Vagina (tissue), 2 donors: Measurements from ENCODE around the gene ADGRL1. TPM values are rescaled to one million over a fixed set of nuclear protein-coding genes. Genes with fewer than 3 reads are reported as not detected.
A peak's percentile ranks its signal among the peaks of the same experiment; 100 is the strongest.

Experiments used
- DNase-seq, 2 donors: peaks; one replicate each; pipeline ENCODE4 v3.0.0-alpha.2; 2017; ENCODE audit errors: extremely low spot score in 2 of 2
- H3K27ac ChIP-seq: fragments of 200-600 bp; sonication (generic); one replicate; pipeline ENCODE4 v1.5.1; 2019
- H3K27me3 ChIP-seq: fragments of 200-600 bp; sonication (generic); one replicate; pipeline ENCODE4 v1.5.1; 2019
- H3K36me3 ChIP-seq, 2 donors: fragments of 200-600 bp; sonication (generic); one replicate each; pipeline ENCODE4 v1.5.1; 2017 to 2019
- H3K4me1 ChIP-seq: fragments of 200-600 bp; sonication (generic); one replicate; pipeline ENCODE4 v1.5.1; 2019
- H3K4me3 ChIP-seq, 2 donors: fragments of 200-600 bp; sonication (generic); 1 replicate in 1 of 2; 2 replicates in 1 of 2; pipeline ENCODE4 v1.5.1; 2016 to 2019
- H3K9me3 ChIP-seq: fragments of 200-600 bp; sonication (generic); one replicate; pipeline ENCODE4 v1.5.1; 2019
- CTCF ChIP-seq, 3 experiments: fragments of 450-650 bp in 2 of 3; fragments of 200-600 bp in 1 of 3; sonication (generic) in 1 of 3; IDR thresholded peaks; one replicate each; pipeline ENCODE4 v1.5.1; 2017 to 2019; ENCODE audit warnings: antibody characterized with exemption in 3 of 3, mild to moderate bottlenecking in 2 of 3, moderate library complexity in 2 of 3
- POLR2A ChIP-seq, 2 donors: fragments of 450-650 bp; IDR thresholded peaks; one replicate each; pipeline ENCODE4 v1.6.1; 2017; ENCODE audit warnings: antibody characterized with exemption in 2 of 2, mild to moderate bottlenecking in 2 of 2, moderate library complexity in 2 of 2
- POLR2AphosphoS5 ChIP-seq, 2 donors: sonication (generic); formaldehyde crosslinking; IDR thresholded peaks; one replicate each; pipeline ENCODE4 v1.9.0; 2017; ENCODE audit warnings: antibody characterized with exemption in 2 of 2, mild to moderate bottlenecking in 2 of 2, low read depth in 1 of 2; ENCODE audit not compliant: insufficient read depth in 1 of 2
- intact Hi-C: fragments of 100-400 bp; cut with DNase I; formaldehyde crosslinking; loops from one replicate; pipeline ENCODE4 v1.15.1; 2023
- total RNA-seq: library from RNA; depleted of rRNA; stranded (reverse); fragments of >200 nt; gene quantifications from one replicate; pipeline ENCODE4 v1.2.3, GENCODE V29; 2016

The ADGRL1 gene
- total RNA-seq, 1 donor from 2014 or later = 23.3 TPM

- Histone ChIP-seq H3K4me1 (peaks cover 23% of the 10 kb centered on the region), H3K36me3 (peaks cover 0 to 29% of the 10 kb centered on the region in 2 donors), H3K27me3 (no peaks in the 10 kb centered on the region), H3K4me3 (no peak overlapping the region), H3K27ac (peak overlapping the region; percentile 51), H3K9me3 (no peaks in the 10 kb centered on the region)
- intact Hi-C loops = no loop called here
- TF ChIP-seq POLR2AphosphoS5 (IDR thresholded peaks at IDR 0.05; ENCODE audit: insufficient read depth in 1 of 2, low read depth in 1 of 2) = no peak
- TF ChIP-seq POLR2A (IDR thresholded peaks at IDR 0.05) = no peak
- no peak for TF ChIP-seq CTCF (IDR thresholded peaks at IDR 0.05)
- no peak for DNase-seq
These were observed 99.1 kb downstream of the ADGRL1 start for GRCh38 chr19:14106840-14107239.

- Histone ChIP-seq H3K27ac (no peak overlapping the region), H3K4me3 (no peak overlapping the region), H3K9me3 (no peaks in the 10 kb centered on the region), H3K36me3 (peaks cover 0 to 37% of the 10 kb centered on the region in 2 donors), H3K27me3 (no peaks in the 10 kb centered on the region), H3K4me1 (peaks cover 11% of the 10 kb centered on the region)
- no peak for TF ChIP-seq CTCF (IDR thresholded peaks at IDR 0.05)
- TF ChIP-seq POLR2AphosphoS5 (IDR thresholded peaks at IDR 0.05; ENCODE audit: insufficient read depth in 1 of 2, low read depth in 1 of 2) = no peak
- no peak for TF ChIP-seq POLR2A (IDR thresholded peaks at IDR 0.05)
- no peak for DNase-seq
- intact Hi-C loops = no loop called here
These were observed 100.3 kb downstream of the ADGRL1 start for GRCh38 chr19:14105680-14106079.

GRCh38 chr19:14103310-14103709 lies 102.7 kb downstream of the ADGRL1 start:
- no peak overlapping the region for H3K4me3 ChIP-seq
- DNase-seq = no peak
- intact Hi-C loops = no loop called here
- peaks cover 8% of the 10 kb centered on the region for H3K4me1 ChIP-seq
- no peak overlapping the region for H3K27ac ChIP-seq
- TF ChIP-seq POLR2AphosphoS5 (IDR thresholded peaks at IDR 0.05; ENCODE audit: insufficient read depth in 1 of 2, low read depth in 1 of 2) = no peak
- TF ChIP-seq POLR2A (IDR thresholded peaks at IDR 0.05) = no peak
- no peak for TF ChIP-seq CTCF (IDR thresholded peaks at IDR 0.05)
- no peaks in the 10 kb centered on the region for H3K27me3 ChIP-seq
- no peaks in the 10 kb centered on the region for H3K9me3 ChIP-seq
- peaks cover 0 to 40% of the 10 kb centered on the region in 2 donors for H3K36me3 ChIP-seq

GRCh38 chr19:14102756-14103155 lies 103.2 kb downstream of the ADGRL1 start:
- Histone ChIP-seq H3K9me3 (no peaks in the 10 kb centered on the region), H3K36me3 (peaks cover 0 to 44% of the 10 kb centered on the region in 2 donors), H3K4me3 (no peak overlapping the region), H3K27ac (no peak overlapping the region), H3K4me1 (peaks cover 4% of the 10 kb centered on the region), H3K27me3 (no peaks in the 10 kb centered on the region)
- no peak for DNase-seq
- TF ChIP-seq CTCF (IDR thresholded peaks at IDR 0.05) = no peak
- TF ChIP-seq POLR2AphosphoS5 (IDR thresholded peaks at IDR 0.05; ENCODE audit: insufficient read depth in 1 of 2, low read depth in 1 of 2) = no peak
- TF ChIP-seq POLR2A (IDR thresholded peaks at IDR 0.05) = no peak
- intact Hi-C loops = no loop called here

GRCh38 chr19:14102102-14102696 lies 103.8 kb downstream of the ADGRL1 start:
- Histone ChIP-seq H3K4me1 (no peaks in the 10 kb centered on the region), H3K27ac (no peak overlapping the region), H3K4me3 (no peak overlapping the region), H3K36me3 (peaks cover 0 to 50% of the 10 kb centered on the region in 2 donors), H3K9me3 (no peaks in the 10 kb centered on the region), H3K27me3 (no peaks in the 10 kb centered on the region)
- TF ChIP-seq POLR2AphosphoS5 (IDR thresholded peaks at IDR 0.05; ENCODE audit: insufficient read depth in 1 of 2, low read depth in 1 of 2) (no peak), CTCF (IDR thresholded peaks at IDR 0.05) (no peak), POLR2A (IDR thresholded peaks at IDR 0.05) (no peak)
- no peak for DNase-seq
- intact Hi-C loops = no loop called here
